K562 (cell line): ENCODE data around the gene TNIP2.

Experiments used
- MTA3 ChIP-seq: fragments of 450-650 bp; formaldehyde crosslinking; IDR thresholded peaks from 2 replicates; pipeline ENCODE4 v1.6.1; 2017; ENCODE audit warnings: mild to moderate bottlenecking, borderline replicate concordance
- RCOR1 ChIP-seq, 2 experiments: IDR thresholded peaks; 2 replicates each; pipeline ENCODE4 v1.6.1; 2012; ENCODE audit warnings: low read depth in 2 of 2, low read length in 2 of 2, borderline replicate concordance in 1 of 2, improper control_type of control experiment in 1 of 2

- TF ChIP-seq RCOR1 (IDR thresholded peaks at IDR 0.05; ENCODE audit: borderline replicate concordance in 1 of 2, low read depth in 2 of 2, low read length in 2 of 2) (no peak), MTA3 (no peak)
Measured at GRCh38 chr4:2744576-2745270, 11.4 kb downstream of the TNIP2 start.
